Non-pigmented ciliary epithelial cell (primary cell): ENCODE measurements around the gene TRIM52.
A peak's percentile ranks its signal among the peaks of the same experiment; 100 is the strongest.
"Not testable (repeated sequence)": the region's sequence is repeated elsewhere in the genome, so short reads cannot be mapped to it uniquely, and the experiment has no call there.

Experiments
- DNase-seq: peaks from one replicate; pipeline ENCODE4 v3.0.0-alpha.2; 2010; ENCODE audit warnings: low read depth

Gene TRIM52

GRCh38 chr5:181233088-181233800 is 27.7 kb downstream of the TRIM52 start:
- no peak for DNase-seq

DNA sequence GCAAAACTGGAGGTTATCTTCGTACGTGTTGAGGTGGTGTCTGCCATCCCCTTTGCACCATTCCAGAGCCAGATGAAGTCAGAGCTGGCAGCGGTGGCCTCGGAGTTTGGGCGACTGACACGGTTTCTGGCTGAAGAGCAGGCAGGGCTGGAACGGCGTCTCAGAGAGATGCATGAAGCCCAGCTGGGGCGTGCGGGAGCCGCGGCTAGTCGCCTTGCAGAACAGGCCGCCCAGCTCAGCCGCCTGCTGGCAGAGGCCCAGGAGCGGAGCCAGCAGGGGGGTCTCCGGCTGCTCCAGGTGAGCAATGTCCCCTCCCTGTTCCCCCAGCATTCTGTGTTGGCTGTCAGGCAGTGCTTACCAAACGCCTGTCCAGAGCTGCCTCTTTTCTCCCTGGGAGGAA is 28.4 kb downstream of the TRIM52 start:
- DNase-seq, result no peak

DNA sequence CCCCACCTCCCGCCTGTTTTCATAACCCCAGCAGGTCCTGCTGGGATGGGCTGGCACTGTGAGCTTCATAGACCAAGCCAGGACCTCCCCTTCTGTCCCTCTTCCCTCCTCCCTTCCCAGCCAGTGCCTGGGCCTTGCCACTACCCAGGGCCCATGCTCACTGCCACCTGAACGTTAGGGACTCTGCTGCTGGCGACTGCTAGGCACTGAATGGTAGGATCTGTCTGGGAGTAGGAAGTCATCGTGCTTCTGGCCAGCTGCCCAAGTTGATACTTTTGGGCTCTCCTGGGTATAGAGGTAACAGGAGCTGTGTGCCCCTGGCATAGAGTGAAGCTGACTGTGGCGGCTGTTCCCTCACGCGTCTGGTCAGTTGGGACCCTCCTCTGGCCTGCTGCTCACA is 29.5 kb downstream of the TRIM52 start:
- no peak for DNase-seq

DNA sequence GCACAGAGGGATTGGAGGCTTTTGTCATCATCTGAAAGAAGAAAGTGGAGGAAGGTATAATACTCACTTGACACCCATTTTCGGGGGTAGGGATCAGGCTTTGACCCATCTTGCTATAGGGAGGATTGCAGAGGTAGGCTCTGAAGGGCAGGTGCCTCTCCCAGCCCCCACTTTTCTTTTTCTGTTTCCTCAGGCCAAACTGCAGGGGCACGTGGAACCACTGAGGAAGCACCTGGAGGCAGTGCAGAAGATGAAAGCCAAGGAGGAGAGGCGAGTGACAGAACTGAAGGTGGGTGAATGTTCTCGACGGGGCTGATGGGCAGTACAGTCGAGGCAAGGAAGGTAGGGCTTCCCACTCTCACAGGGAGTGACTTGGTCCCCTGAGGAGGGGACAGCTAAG is 30.4 kb downstream of the TRIM52 start:
- DNase-seq, result no peak

GRCh38 chr5:181229996-181230395 is 30.9 kb downstream of the TRIM52 start:
- no peak for DNase-seq

- no peak for DNase-seq
These were observed 36.3 kb downstream of the TRIM52 start for GRCh38 chr5:181224390-181225229.

DNA sequence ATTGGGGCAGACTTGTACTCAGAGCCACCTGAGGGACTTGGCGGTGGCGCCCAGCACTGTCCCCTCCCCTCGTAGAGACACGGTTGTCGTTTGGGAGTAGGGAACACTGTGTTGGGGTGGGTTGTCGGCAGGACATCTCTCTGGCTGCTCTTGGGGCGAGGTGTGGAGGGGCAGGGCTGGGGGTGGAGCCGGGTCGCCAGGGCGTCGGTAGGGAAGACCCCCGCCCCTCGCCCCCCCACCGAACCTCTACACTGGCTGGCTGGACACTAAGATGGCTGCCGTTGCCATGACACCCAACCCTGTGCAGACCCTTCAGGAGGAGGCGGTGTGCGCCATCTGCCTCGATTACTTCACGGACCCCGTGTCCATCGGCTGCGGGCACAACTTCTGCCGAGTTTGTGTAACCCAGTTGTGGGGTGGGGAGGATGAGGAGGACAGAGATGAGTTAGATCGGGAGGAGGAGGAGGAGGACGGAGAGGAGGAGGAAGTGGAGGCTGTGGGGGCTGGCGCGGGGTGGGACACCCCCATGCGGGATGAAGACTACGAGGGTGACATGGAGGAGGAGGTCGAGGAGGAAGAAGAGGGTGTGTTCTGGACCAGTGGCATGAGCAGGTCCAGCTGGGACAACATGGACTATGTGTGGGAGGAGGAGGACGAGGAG is 37.1 kb downstream of the TRIM52 start:
- DNase-seq, result no peak

GRCh38 chr5:181223058-181223728 is 37.8 kb downstream of the TRIM52 start, which contains the start of gene TRIM41:
Gene TRIM41, plus strand, starts transcription at chr5:181223281. Its CDS starts 719 bp downstream, at chr5:181224000.
- DNase-seq, result peak; percentile 84

DNA sequence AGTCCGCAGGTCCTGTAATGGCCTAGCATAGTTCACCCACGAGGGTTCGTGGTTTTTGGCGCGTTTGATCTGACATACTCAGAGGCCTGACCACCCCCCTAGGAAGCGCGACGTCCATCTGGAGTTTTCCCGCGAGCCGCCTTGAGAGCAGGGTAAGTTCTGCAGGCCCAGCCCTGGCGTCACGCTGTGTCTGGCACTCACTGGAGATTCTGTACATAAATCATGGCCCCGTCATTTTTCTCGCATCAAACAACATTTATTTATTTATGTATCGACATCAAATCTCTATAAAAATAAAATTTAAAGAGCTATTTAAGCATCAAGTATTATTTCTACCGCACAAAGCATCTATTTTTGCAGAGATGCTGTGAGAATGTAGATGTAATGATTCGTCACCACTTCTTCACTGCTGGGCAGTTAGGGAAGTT is 38.3 kb downstream of the TRIM52 start:
- DNase-seq, result no peak

DNA sequence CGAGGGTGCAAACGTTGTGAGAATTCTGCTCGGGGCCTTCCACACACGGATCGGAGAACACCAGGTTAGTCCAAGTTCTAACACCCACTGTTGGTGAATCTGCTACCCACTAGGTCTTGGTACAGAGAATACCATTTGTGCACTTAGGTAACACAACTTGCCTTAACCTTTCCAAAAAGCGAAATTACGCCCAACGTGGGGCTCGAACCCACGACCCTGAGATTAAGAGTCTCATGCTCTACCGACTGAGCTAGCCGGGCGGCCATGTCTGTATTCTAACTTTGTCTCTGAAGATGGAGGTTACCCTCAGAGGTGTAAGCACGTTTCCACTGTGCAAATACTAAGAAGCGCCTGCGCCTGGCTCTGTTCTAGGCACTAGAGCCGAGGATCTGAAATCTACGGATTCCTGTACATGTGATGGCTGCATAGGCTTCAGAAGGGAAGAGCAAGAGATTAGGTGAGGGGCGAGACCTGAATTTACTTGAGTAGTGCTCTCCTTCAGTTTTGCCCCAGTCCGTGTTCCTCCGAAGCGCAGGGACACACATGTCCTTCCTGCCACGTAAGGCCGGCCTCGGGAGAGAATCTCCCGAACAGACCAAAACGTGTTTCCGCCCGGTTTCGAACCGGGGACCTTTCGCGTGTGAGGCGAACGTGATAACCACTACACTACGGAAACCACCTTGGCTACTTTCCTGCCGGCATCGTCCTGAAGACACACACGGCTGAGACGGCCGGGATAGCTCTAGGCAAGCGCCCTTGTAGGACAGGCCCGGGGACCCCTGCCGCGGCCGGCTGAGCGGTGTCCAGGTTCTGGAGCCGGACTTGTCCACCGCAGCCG is 38.9 kb downstream of the TRIM52 start:
- peak; percentile 95 for DNase-seq

GRCh38 chr5:181221105-181221791 is 39.7 kb downstream of the TRIM52 start:
- DNase-seq, result no peak

- DNase-seq, result no peak
These were observed 40.8 kb downstream of the TRIM52 start for GRCh38 chr5:181220178-181220515.

- no peak for DNase-seq
These were observed 41.4 kb downstream of the TRIM52 start for GRCh38 chr5:181219262-181220177.

DNA sequence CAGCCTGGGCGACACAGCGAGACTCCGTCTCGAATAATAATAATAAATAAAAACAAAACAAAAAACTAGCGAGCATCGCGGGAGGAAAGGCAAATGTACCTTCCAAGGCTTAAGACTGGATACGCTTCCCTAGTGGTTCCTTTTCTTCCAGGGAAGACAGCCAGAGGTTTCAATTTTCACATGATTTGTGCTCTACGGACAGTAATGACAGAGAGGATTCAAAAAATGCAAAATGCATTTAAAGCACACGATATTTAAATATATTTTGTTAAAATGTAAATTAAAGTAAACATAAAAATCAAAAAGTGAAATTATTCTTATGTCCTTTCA is 42.2 kb downstream of the TRIM52 start:
- DNase-seq, result no peak

DNA sequence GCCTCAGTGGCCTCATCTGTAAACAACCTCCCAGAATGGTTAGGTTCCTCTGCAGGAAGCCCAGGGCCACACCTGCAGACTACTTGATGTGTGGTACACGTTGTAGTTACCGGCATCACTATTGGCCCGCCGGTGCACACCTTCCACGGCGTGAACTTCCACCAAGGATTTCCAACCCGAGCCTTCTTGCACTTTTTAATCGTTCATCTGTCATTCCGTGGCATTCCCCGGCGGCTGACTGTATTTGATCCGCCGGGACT is 43.2 kb downstream of the TRIM52 start:
- no peak for DNase-seq

- DNase-seq, result no peak
These were observed 43.7 kb downstream of the TRIM52 start for GRCh38 chr5:181217111-181217802.

DNA sequence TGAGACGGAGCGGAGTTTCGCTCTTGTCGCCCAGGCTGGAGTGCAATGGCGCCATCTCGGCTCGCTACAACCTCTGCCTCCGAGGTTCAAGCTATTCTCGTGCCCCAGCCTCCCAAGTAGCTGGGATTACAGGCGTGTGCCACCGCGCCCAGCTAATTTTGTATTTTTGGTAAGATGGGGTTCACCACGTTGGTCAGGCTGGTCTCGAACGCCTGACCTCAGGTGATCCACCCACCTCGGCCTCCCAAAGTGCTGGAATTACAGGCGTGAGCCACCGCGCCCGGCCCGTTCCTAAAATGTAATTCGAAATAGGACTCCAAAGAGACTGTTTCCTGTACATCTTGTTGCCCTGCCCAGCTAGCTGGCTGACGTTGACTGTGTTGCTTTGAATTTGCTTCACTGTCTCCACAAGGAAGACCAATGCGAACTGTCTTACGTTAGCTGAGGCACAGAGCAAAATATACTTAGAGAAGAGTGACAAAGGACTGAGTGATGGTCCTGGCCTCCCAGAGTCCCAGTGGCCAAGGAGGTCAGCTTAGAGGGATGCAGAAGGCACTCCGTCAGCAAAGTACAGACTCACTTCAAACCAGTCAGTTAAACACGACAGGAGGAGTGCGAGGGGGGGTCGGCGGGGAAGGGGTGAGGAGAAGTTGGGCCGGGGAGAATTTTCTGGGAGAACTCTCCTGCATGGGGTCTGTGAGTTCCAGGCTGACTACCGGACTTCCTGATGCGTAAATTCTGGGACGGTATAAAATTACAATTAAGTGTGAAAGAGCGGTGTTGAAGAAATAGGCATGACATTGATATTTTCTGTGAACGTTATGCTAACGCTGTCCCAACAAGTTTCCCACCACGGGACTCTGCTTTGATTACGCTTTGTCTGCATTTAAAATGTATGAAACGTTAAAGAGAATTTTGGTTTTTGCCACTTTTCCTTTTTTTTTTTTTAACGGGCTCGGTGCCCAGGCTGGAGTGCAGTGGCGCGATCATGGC is 44.6 kb downstream of the TRIM52 start:
- no peak for DNase-seq

GRCh38 chr5:181214249-181214648 is 46.7 kb downstream of the TRIM52 start:
- not testable (repeated sequence) for DNase-seq
